PFSK-1 (cell line): ENCODE results near the gene TRPV4.

ENCODE experiments used
- REST ChIP-seq, 2 experiments: IDR thresholded peaks; 2 replicates each; pipeline versions ENCODE4 v1.6.1 to v1.8.0; 2011 to 2012; ENCODE audit warnings: low read depth in 2 of 2, low read length in 2 of 2, control low read depth in 1 of 2, inconsistent platforms in 1 of 2, mild to moderate bottlenecking in 1 of 2, moderate library complexity in 1 of 2; ENCODE audit not compliant: insufficient read depth in 1 of 2
- TAF1 ChIP-seq: IDR thresholded peaks from 2 replicates; pipeline ENCODE4 v1.6.1; 2012; ENCODE audit warnings: low read length, control low read depth, borderline replicate concordance; ENCODE audit not compliant: insufficient read depth

- TF ChIP-seq REST (IDR thresholded peaks at IDR 0.05; ENCODE audit: insufficient read depth in 1 of 2, low read depth in 2 of 2, low read length in 2 of 2), result no peak
- TF ChIP-seq TAF1, result no peak
Measured at GRCh38 chr12:109735825-109736551, 97.2 kb downstream of the TRPV4 start.
